ENCODE measurements around the gene RAB30.

The RAB30 gene

GRCh38 chr11:83071567-83072349 is at the start of gene RAB30:
TSS of gene RAB30 (minus strand) at chr11:83071897. CDS start at chr11:82997316, 74,581 bp downstream.
- DNase-seq: peak; percentile 97

- no peak for DNase-seq
These were observed 48.6 kb upstream of the RAB30 start for GRCh38 chr11:83120327-83120726.

- no peak for DNase-seq
These were observed 47.5 kb upstream of the RAB30 start for GRCh38 chr11:83119216-83119615.

- DNase-seq: no peak
These were observed 47.1 kb upstream of the RAB30 start for GRCh38 chr11:83118814-83119213.

GRCh38 chr11:83116015-83116641 is 44.4 kb upstream of the RAB30 start:
- no peak for DNase-seq

GRCh38 chr11:83115551-83115950 is 43.9 kb upstream of the RAB30 start:
- DNase-seq: no peak

GRCh38 chr11:83115026-83115425 is 43.3 kb upstream of the RAB30 start:
- DNase-seq: no peak

- no peak for DNase-seq
These were observed 41.2 kb upstream of the RAB30 start for GRCh38 chr11:83112886-83113285.

- DNase-seq: no peak
These were observed 33.5 kb upstream of the RAB30 start for GRCh38 chr11:83105168-83105567.

- DNase-seq: no peak
These were observed 31.1 kb upstream of the RAB30 start for GRCh38 chr11:83102834-83103233.

GRCh38 chr11:83097429-83098075 is 25.9 kb upstream of the RAB30 start:
- DNase-seq: no peak

GRCh38 chr11:83093634-83094033 is 21.9 kb upstream of the RAB30 start:
- DNase-seq: no peak

- no peak for DNase-seq
These were observed 21.0 kb upstream of the RAB30 start for GRCh38 chr11:83092488-83093384.

GRCh38 chr11:83088965-83089364 is 17.3 kb upstream of the RAB30 start:
- no peak for DNase-seq

GRCh38 chr11:83087035-83087434 is 15.3 kb upstream of the RAB30 start:
- no peak for DNase-seq

GRCh38 chr11:83079820-83080219 is 8.1 kb upstream of the RAB30 start:
- DNase-seq: no peak

- DNase-seq: no peak
These were observed 6.6 kb upstream of the RAB30 start for GRCh38 chr11:83078269-83078668.

GRCh38 chr11:83073884-83074283 is 2.2 kb upstream of the RAB30 start:
- no peak for DNase-seq

GRCh38 chr11:83073258-83073657 is 1.6 kb upstream of the RAB30 start:
- DNase-seq: no peak

GRCh38 chr11:83072350-83073242 is 899 bp upstream of the RAB30 start:
- no peak for DNase-seq

GRCh38 chr11:83070731-83071566 is 748 bp downstream of the RAB30 start:
- DNase-seq: no peak

All from NCI-H510A (cell line).